Type B pancreatic cell (in vitro differentiated cells): ENCODE results near the gene NDE1. TPM values are rescaled to one million over a fixed set of nuclear protein-coding genes. Genes with fewer than 3 reads are reported as not detected.
"Not testable (repeated sequence)": the region's sequence is repeated elsewhere in the genome, so short reads cannot be mapped to it uniquely, and the experiment has no call there.

Source experiments
- DNase-seq: peaks from one replicate; pipeline ENCODE4 v3.0.0; 2021; ENCODE audit warnings: mixed read lengths; ENCODE audit not compliant: unreplicated experiment; ENCODE audit errors: extremely low spot score
- H3K27ac Mint-ChIP-seq: 2 replicates; pipeline ENCODE4 v1.8.0; 2021; ENCODE audit warnings: mild to moderate bottlenecking, mixed read lengths
- H3K27me3 Mint-ChIP-seq: 2 replicates; pipeline ENCODE4 v1.8.0; 2021; ENCODE audit warnings: mixed read lengths
- H3K36me3 Mint-ChIP-seq: 2 replicates; pipeline ENCODE4 v1.8.0; 2021; ENCODE audit warnings: mixed read lengths
- H3K4me1 Mint-ChIP-seq: one replicate; pipeline ENCODE4 v1.8.0; 2021; ENCODE audit warnings: mixed read lengths; ENCODE audit not compliant: unreplicated experiment
- H3K4me3 Mint-ChIP-seq: 2 replicates; pipeline ENCODE4 v1.8.0; 2021; ENCODE audit warnings: mild to moderate bottlenecking, mixed read lengths
- H3K9me3 Mint-ChIP-seq: 2 replicates; pipeline ENCODE4 v1.8.0; 2021; ENCODE audit warnings: mixed read lengths
- CTCF ChIP-seq: fragments of 200-600 bp; sonication (generic); conservative IDR thresholded peaks from 2 replicates; pipeline ENCODE4 v1.5.0; 2021; ENCODE audit warnings: antibody characterized with exemption, mild to moderate bottlenecking
- total RNA-seq: library from RNA; stranded (reverse); gene quantifications from 2 replicates; pipeline ENCODE4 v1.2.1, GENCODE V29; 2021; ENCODE audit warnings: low replicate concordance

Gene NDE1
- total RNA-seq, 1 donor from 2014 or later, result 76.4 TPM

DNA sequence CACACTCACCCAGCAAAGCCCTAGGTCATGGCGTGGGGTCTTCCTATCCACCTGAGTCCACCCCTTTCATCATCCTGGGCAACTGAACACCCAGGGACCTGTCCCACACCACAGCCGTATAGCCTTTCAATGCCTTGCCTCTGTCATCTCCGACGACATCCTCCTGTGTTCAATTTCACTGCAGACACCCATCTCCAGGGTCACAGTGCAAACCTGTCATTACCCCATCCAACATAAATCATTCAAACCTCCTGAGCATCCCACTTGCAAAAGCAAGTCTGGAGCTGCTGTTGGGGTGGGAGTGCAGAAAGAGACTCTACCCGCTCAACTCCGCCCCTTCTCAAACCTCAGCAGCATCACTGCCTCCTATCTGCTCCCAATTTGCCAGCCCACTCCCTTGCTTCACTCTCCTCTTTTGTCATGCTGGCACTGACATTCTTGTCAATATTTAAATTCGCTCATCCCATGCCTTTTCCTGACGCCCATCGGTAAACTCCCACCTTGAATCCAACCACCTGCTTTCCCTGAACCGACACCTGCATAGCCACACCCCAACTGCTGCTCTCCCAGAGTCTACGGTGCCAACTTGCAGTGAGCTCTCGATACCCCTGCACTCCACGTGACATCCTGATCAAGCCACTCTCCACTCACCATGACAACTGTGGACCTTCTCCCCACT is 44.1 kb upstream of the NDE1 start:
- Mint-ChIP-seq H3K27me3 (no peaks in the 10 kb centered on the region), H3K36me3 (peaks cover 34% of the 10 kb centered on the region), H3K4me1 (no peaks in the 10 kb centered on the region), H3K4me3 (no peak overlapping the region), H3K9me3 (no peaks in the 10 kb centered on the region), H3K27ac (peak overlapping the region; percentile 41)
- no peak for DNase-seq
- no peak for TF ChIP-seq CTCF

DNA sequence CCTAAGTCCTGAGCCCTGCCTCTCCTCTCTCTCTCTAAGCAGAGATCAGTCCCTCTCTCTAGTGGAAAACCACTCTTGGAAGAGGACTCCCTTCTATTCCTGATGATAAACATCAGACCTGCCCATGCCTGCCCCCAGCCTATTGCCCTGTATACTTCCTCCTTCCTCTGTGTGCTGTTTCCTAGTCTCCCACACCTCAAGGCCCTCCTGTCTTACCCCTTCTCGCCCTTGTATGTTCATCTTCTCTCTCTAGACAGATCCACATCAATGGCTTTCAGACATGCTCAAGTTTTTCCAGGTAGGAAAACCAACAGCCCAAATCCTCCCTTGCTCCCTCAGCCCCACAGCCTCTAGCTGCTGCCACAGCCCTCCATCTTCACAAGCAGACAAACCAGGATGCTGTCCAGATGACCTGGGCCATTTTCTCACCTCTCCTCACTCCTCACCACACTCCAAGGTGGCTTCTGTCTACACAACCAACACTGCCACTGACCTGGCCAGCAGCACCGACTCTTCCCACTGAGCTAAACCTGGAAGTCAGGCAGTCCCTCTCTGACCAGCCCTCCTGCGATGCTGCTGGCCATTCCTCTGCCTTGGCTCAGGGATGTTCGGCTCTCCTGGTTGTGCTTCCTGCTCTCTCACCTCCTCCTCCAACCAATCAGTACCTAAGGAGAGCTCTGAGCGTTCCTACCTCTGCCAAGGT is 43.4 kb upstream of the NDE1 start:
- Mint-ChIP-seq H3K4me1 (no peaks in the 10 kb centered on the region), H3K9me3 (no peaks in the 10 kb centered on the region), H3K27ac (no peak overlapping the region), H3K27me3 (no peaks in the 10 kb centered on the region), H3K36me3 (peaks cover 36% of the 10 kb centered on the region), H3K4me3 (no peak overlapping the region)
- no peak for DNase-seq
- TF ChIP-seq CTCF, result no peak

DNA sequence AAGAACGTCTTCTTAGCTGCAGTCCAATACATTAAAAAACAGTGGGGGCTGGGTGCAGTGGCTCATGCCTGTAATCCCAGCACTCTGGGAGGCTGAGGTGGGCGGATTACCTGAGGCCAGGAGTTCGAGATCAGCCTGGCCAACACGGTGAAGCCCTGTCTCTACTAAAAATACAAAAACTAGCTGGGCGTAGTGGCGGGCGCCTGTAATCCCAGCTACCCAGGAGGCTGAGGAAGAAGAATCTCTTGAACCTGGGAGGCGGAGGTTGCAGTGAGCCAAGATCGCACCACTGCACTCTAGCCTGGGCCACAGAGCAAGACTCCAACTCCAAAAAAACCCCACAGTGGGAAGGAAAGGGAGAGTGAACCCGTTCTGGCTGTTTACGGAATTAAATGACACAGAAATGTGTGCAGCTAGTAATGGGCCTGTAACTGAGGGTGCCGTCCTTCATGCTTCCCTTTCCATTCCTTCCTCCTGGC is 42.8 kb upstream of the NDE1 start:
- not testable (repeated sequence) for DNase-seq, H3K4me1 Mint-ChIP-seq, H3K4me3 Mint-ChIP-seq, H3K27me3 Mint-ChIP-seq, H3K9me3 Mint-ChIP-seq, H3K27ac Mint-ChIP-seq
- peaks cover 34% of the 10 kb centered on the region for H3K36me3 Mint-ChIP-seq

DNA sequence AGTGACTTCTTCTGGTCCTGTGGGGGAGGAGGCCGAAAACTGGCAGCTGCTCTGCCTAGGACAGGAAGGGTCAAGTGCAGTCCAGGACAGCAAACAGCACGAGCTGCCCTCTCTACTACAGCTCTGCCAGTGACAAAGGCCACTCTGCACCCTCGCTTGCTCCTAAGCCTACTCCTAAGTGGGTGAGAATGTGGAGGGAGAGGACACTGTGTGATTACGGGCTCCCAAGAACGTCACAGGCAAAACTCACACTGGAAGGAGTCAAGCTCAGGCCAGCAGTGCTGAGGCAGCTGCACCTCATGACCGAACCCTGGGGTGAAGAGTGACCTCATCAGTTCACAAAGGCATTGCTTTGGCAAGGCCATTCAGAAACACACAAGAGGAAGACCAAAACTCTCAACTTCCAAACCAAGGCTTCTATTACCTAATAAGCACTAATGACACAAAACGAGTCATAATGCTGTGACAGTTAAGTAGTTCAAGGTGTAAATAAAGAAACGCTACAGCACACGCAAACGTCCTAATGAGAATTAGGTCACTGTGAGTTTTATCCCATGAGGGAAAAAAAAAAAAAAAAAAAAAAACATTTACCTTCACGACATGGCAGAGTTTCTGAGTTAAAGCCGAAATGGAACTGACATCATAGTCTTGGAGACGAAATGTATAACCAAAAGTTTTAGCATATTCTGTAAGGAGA is 42.2 kb upstream of the NDE1 start:
- DNase-seq, result no peak
- no peak overlapping the region for H3K4me3 Mint-ChIP-seq
- H3K9me3 Mint-ChIP-seq, result no peaks in the 10 kb centered on the region
- H3K27ac Mint-ChIP-seq, result no peak overlapping the region
- no peak for TF ChIP-seq CTCF
- H3K27me3 Mint-ChIP-seq, result no peaks in the 10 kb centered on the region
- H3K4me1 Mint-ChIP-seq, result no peaks in the 10 kb centered on the region
- peaks cover 31% of the 10 kb centered on the region for H3K36me3 Mint-ChIP-seq

GRCh38 chr16:15608398-15609285 is 41.4 kb upstream of the NDE1 start:
- Mint-ChIP-seq H3K36me3 (peaks cover 28% of the 10 kb centered on the region), H3K9me3 (no peaks in the 10 kb centered on the region), H3K27me3 (no peaks in the 10 kb centered on the region), H3K4me1 (no peaks in the 10 kb centered on the region), H3K27ac (no peak overlapping the region), H3K4me3 (no peak overlapping the region)
- TF ChIP-seq CTCF, result no peak
- no peak for DNase-seq
